ENCODE results near the gene C4A.

GRCh38 chr6:31943742-31944141, 38.1 kb upstream of the C4A start:
- TF ChIP-seq CTCF (IDR thresholded peaks at IDR 0.05) (no peak), POLR2A (IDR thresholded peaks at IDR 0.05) (no peak)
